ENCODE measurements around the gene RPS13.
"Not testable (repeated sequence)": the region's sequence is repeated elsewhere in the genome, so short reads cannot be mapped to it uniquely, and the experiment has no call there.

RPS13 gene

GRCh38 chr11:17034027-17034426 lies 43.4 kb downstream of the RPS13 start:
- DNase-seq: not testable (repeated sequence)

DNA sequence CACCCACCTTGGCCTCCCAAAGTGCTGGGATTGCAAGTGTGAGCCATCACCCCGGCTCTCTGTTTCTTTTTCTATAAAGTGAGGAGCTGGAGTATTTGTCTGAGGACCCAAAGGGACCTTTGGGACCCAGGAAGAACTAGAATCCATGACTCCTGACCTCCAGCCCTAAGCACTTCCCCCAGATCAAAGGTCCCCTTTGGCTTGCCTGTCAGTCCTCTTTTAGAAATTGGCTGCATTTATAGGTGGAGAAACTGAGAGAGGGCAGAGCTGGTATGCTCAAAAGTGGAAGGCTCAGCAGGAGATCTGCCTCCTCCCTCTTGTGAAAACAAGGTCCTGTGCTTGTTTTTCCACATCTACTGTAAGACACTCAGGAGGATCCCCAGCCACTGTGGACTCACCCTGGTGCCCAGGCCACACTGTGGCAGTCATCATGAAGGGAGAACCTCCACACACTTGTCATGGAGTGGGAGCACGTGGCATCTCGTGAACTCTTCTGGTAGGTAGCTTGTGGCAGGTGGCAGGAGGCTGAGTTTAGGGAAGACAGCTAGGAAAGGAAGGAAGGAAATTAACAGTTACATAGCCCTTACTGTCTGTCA lies 50.9 kb downstream of the RPS13 start:
- no peak for DNase-seq

DNA sequence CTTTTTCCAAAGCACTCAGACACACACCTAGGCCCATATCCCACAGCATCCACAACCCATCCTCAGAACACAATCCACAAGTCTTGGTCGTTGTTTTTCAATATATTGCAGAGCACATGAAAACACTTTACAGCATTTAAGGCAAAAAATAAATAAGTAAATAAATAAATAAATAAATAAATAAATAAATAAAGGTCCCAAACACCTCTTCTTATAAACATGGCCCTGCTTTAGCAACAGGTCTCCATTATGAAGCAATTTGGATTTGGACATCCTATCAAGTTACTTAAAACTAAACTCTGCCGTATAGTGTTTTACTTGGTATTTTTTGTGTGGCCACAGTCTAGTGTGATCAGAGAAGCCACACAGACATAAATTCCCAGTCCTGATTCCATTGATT lies 52.5 kb downstream of the RPS13 start:
- DNase-seq: no peak

Data from MV-4-11 (cell line).